ENCODE data around the gene TMEM108. TPM values are rescaled to one million over a fixed set of nuclear protein-coding genes. Genes with fewer than 3 reads are reported as not detected.

TMEM108 gene
- polyA plus RNA-seq, 1 donor from 2014 or later: not detected

- Mint-ChIP-seq H3K36me3 (no peaks in the 10 kb centered on the region), H3K9me3 (peaks cover 0 to 1% (median 0%) of the 10 kb centered on the region in 3 donors), H3K27ac (peak within 1 kb of the TSS in 1 of 3 donors; percentile 55), H3K27me3 (no peaks in the 10 kb centered on the region), H3K4me3 (no peak within 1 kb of the TSS), H3K4me1 (peaks cover 0 to 8% (median 2%) of the 10 kb centered on the region in 3 donors)
Measured at GRCh38 chr3:133400006-133400515, 361.9 kb downstream of the TMEM108 start, which contains the start of gene BFSP2. Gene BFSP2 (plus strand): TSS chr3:133400056. CDS start chr3:133400084, 28 bp downstream.

GRCh38 chr3:133401374-133402135 lies 363.4 kb downstream of the TMEM108 start:
- H3K27me3 Mint-ChIP-seq: no peaks in the 10 kb centered on the region
- H3K9me3 Mint-ChIP-seq: peaks cover 0 to under 1% (median 0%) of the 10 kb centered on the region in 3 donors
- H3K27ac Mint-ChIP-seq: no peak overlapping the region
- no peak overlapping the region for H3K4me3 Mint-ChIP-seq
- H3K36me3 Mint-ChIP-seq: no peaks in the 10 kb centered on the region
- H3K4me1 Mint-ChIP-seq: no peaks in the 10 kb centered on the region

GRCh38 chr3:133404920-133405319 lies 366.7 kb downstream of the TMEM108 start:
- Mint-ChIP-seq H3K4me3 (no peak overlapping the region), H3K27me3 (peaks cover 4% of the 10 kb centered on the region), H3K9me3 (peaks cover 0 to 1% (median 0%) of the 10 kb centered on the region in 3 donors), H3K36me3 (no peaks in the 10 kb centered on the region), H3K4me1 (no peaks in the 10 kb centered on the region), H3K27ac (peak overlapping the region in 1 of 3 donors; percentile 57)

- H3K36me3 Mint-ChIP-seq: no peaks in the 10 kb centered on the region
- peaks cover 0 to 4% (median 3%) of the 10 kb centered on the region in 3 donors for H3K4me1 Mint-ChIP-seq
- peaks cover 0 to 1% (median 0%) of the 10 kb centered on the region in 3 donors for H3K9me3 Mint-ChIP-seq
- H3K27me3 Mint-ChIP-seq: peaks cover 4% of the 10 kb centered on the region
- no peak overlapping the region for H3K4me3 Mint-ChIP-seq
- H3K27ac Mint-ChIP-seq: no peak overlapping the region
Measured at GRCh38 chr3:133408366-133408765, 370.2 kb downstream of the TMEM108 start.

GRCh38 chr3:133408961-133409360 lies 370.8 kb downstream of the TMEM108 start:
- Mint-ChIP-seq H3K4me1 (peaks cover 0 to 7% (median 5%) of the 10 kb centered on the region in 3 donors), H3K4me3 (no peak overlapping the region), H3K9me3 (peaks cover 0 to 1% (median 0%) of the 10 kb centered on the region in 3 donors), H3K27ac (no peak overlapping the region), H3K36me3 (no peaks in the 10 kb centered on the region), H3K27me3 (peaks cover 4% of the 10 kb centered on the region)

GRCh38 chr3:133410191-133410892 lies 372.2 kb downstream of the TMEM108 start:
- Mint-ChIP-seq H3K4me1 (peaks cover 0 to 7% (median 5%) of the 10 kb centered on the region in 3 donors), H3K4me3 (no peak overlapping the region), H3K27ac (no peak overlapping the region), H3K9me3 (peaks cover 0 to 1% (median 0%) of the 10 kb centered on the region in 3 donors), H3K27me3 (peaks cover 4% of the 10 kb centered on the region), H3K36me3 (no peaks in the 10 kb centered on the region)

GRCh38 chr3:133412183-133413132 lies 374.3 kb downstream of the TMEM108 start:
- Mint-ChIP-seq H3K4me1 (peaks cover 0 to 7% (median 5%) of the 10 kb centered on the region in 3 donors), H3K27me3 (peaks cover 4% of the 10 kb centered on the region), H3K36me3 (no peaks in the 10 kb centered on the region), H3K4me3 (no peak overlapping the region), H3K27ac (no peak overlapping the region), H3K9me3 (no peaks in the 10 kb centered on the region)

GRCh38 chr3:133413161-133414020 lies 375.2 kb downstream of the TMEM108 start:
- Mint-ChIP-seq H3K36me3 (no peaks in the 10 kb centered on the region), H3K4me3 (peak overlapping the region in 1 of 4 donors; percentile 30), H3K4me1 (peaks cover 0 to 7% (median 5%) of the 10 kb centered on the region in 3 donors), H3K27ac (no peak overlapping the region), H3K27me3 (peaks cover 4% of the 10 kb centered on the region), H3K9me3 (no peaks in the 10 kb centered on the region)

- Mint-ChIP-seq H3K36me3 (no peaks in the 10 kb centered on the region), H3K4me1 (peaks cover 0 to 7% (median 5%) of the 10 kb centered on the region in 3 donors), H3K27me3 (peaks cover 4% of the 10 kb centered on the region), H3K4me3 (no peak overlapping the region), H3K27ac (no peak overlapping the region), H3K9me3 (no peaks in the 10 kb centered on the region)
Measured at GRCh38 chr3:133414021-133414392, 375.8 kb downstream of the TMEM108 start.

- Mint-ChIP-seq H3K36me3 (no peaks in the 10 kb centered on the region), H3K27me3 (no peaks in the 10 kb centered on the region), H3K4me3 (no peak overlapping the region), H3K9me3 (no peaks in the 10 kb centered on the region), H3K27ac (no peak overlapping the region), H3K4me1 (peaks cover 0 to 3% (median 2%) of the 10 kb centered on the region in 3 donors)
Measured at GRCh38 chr3:133418361-133418760, 380.2 kb downstream of the TMEM108 start.

GRCh38 chr3:133419151-133419909 lies 381.1 kb downstream of the TMEM108 start:
- H3K4me3 Mint-ChIP-seq: no peak overlapping the region
- peaks cover 2 to 5% (median 4%) of the 10 kb centered on the region in 3 donors for H3K4me1 Mint-ChIP-seq
- H3K9me3 Mint-ChIP-seq: no peaks in the 10 kb centered on the region
- no peak overlapping the region for H3K27ac Mint-ChIP-seq
- H3K27me3 Mint-ChIP-seq: peaks cover 3% of the 10 kb centered on the region
- no peaks in the 10 kb centered on the region for H3K36me3 Mint-ChIP-seq

GRCh38 chr3:133424937-133425869 lies 387.0 kb downstream of the TMEM108 start:
- Mint-ChIP-seq H3K36me3 (no peaks in the 10 kb centered on the region), H3K27me3 (peaks cover 3% of the 10 kb centered on the region), H3K4me3 (peak overlapping the region in 2 of 4 donors; percentile 49 to 76), H3K9me3 (no peaks in the 10 kb centered on the region), H3K27ac (peak overlapping the region; percentile 58 to 95 (median 88)), H3K4me1 (peaks cover 10 to 12% (median 11%) of the 10 kb centered on the region in 3 donors)
